Measurements from ENCODE around the gene CT47C1.

CT47C1 gene

DNA sequence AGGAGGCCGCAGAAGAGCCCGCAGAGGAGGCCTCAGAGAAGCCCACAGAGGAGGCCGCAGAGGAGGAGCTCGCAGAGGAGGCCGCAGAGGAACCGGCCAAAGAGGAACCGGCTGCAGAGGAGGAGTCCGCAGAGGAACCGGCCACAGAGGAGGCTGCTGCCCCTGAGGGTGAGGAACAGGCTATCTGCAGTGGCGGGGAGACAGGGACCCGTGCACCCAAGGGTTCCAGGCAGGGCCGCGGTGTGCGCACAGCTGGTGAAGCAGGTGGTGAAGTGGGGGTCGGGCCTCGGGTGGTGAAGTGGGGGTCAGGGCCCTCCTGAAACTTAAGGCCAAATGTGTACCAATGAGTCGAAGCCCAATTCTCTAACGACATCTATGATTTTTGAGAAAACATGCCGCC lies 1.1 kb downstream of the CT47C1 start:
- DNase-seq (ENCODE audit: low spot score) = no peak

DNA sequence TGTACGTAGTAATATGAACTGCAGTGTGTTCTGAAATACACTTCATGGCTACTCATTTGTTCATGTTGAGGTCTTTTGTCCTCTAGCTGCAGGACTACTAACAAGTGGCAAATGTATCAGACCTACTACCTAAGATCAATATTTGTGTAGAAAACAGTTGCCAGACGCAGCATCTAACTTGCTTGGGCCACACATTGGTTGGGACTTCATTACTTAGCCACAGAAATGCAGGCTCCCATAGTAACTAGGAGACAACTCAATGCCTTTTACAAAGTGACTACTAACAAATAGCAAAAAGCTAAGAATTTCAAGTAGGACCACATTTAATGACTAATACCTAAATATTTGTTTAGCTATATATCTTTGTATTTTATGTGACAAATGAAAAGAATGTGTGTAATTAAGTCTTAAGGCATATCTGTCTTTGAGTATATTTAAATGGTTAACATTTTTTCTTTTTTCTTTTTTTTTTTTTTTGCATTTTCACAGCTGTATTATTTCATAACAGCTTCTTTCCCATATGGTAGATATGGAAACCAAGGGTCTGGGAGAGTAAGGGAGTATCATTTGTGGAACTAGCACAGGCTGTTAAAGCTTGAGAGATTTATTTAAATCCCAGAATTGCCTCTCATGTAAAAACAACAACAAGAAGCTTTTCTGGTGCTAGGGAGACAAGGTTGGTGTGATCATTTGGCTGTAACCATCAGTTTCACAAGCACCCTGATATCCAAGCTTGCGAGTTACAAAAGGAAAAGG lies 2.7 kb downstream of the CT47C1 start:
- no peak for DNase-seq (ENCODE audit: low spot score)

- no peak for DNase-seq (ENCODE audit: low spot score)
These were observed 9.5 kb downstream of the CT47C1 start for GRCh38 chrX:119082278-119082677.

- DNase-seq (ENCODE audit: low spot score) = no peak
These were observed 12.0 kb downstream of the CT47C1 start for GRCh38 chrX:119084766-119085165.

GRCh38 chrX:119087121-119087520 lies 14.3 kb downstream of the CT47C1 start:
- no peak for DNase-seq (ENCODE audit: low spot score)

- no peak for DNase-seq (ENCODE audit: low spot score)
These were observed 16.8 kb downstream of the CT47C1 start for GRCh38 chrX:119089619-119090018.

- DNase-seq (ENCODE audit: low spot score) = no peak
These were observed 17.8 kb downstream of the CT47C1 start for GRCh38 chrX:119090627-119091026.

- DNase-seq (ENCODE audit: low spot score) = no peak
These were observed 21.4 kb downstream of the CT47C1 start for GRCh38 chrX:119093991-119094735.

- no peak for DNase-seq (ENCODE audit: low spot score)
These were observed 22.0 kb downstream of the CT47C1 start for GRCh38 chrX:119094819-119095218.

- DNase-seq (ENCODE audit: low spot score) = no peak
These were observed 23.1 kb downstream of the CT47C1 start for GRCh38 chrX:119095936-119096335.

GRCh38 chrX:119101168-119101567 lies 28.4 kb downstream of the CT47C1 start:
- no peak for DNase-seq (ENCODE audit: low spot score)

DNA sequence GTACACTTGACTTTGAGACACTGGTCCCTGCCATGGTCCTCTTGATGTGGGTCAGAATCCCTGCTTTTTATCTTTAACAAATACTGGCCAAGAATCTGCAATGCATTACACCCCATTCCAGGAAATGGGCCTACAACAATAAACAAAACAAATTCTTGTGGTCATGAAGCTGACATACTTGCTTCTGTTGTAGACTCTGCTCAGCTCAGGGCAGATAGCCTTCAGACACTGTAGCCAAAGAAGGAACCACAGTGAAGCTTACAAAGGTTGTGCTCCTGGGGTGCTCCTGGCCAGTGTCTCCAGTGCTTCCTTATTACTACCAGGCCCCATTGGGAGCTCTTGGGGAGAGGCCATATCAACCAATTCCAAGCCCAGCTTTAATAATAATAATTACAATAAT lies 33.0 kb downstream of the CT47C1 start:
- DNase-seq (ENCODE audit: low spot score) = no peak

GRCh38 chrX:119107206-119107605 lies 34.4 kb downstream of the CT47C1 start:
- DNase-seq (ENCODE audit: low spot score) = no peak

GRCh38 chrX:119118780-119119395 lies 46.1 kb downstream of the CT47C1 start:
- DNase-seq (ENCODE audit: low spot score) = peak; percentile 27

GRCh38 chrX:119121341-119121740 lies 48.5 kb downstream of the CT47C1 start:
- DNase-seq (ENCODE audit: low spot score) = peak; percentile 3
